AG10803 (cell line): ENCODE measurements around the gene NAT16.

ENCODE experiments used
- DNase-seq: peaks from one replicate; pipeline ENCODE4 v3.0.0; 2010; ENCODE audit warnings: low read depth
- H3K4me3 ChIP-seq: 2 replicates; pipeline ENCODE4 v1.5.1; 2011; ENCODE audit warnings: mild to moderate bottlenecking, low read length, control low read depth
- CTCF ChIP-seq: conservative IDR thresholded peaks from 2 replicates; pipeline ENCODE4 v1.5.1; 2011; ENCODE audit warnings: mild to moderate bottlenecking, low read length, control low read depth, inconsistent platforms

Gene NAT16

GRCh38 chr7:101128040-101128834, 51.9 kb downstream of the NAT16 start:
- no peak; the same call in 1 of the 2 replicates for TF ChIP-seq CTCF
- H3K4me3 ChIP-seq = peak overlapping the region; percentile 95
- DNase-seq = no peak

- no peak for TF ChIP-seq CTCF
- H3K4me3 ChIP-seq = peak overlapping the region; percentile 95
- DNase-seq = no peak
These were observed 52.5 kb downstream of the NAT16 start for GRCh38 chr7:101127460-101128039.

- peak; percentile 100 for DNase-seq
- peak within 1 kb of the TSS; percentile 95 for H3K4me3 ChIP-seq
- TF ChIP-seq CTCF = peak; percentile 50
These were observed 53.2 kb downstream of the NAT16 start, which contains the start of gene SERPINE1 for GRCh38 chr7:101126651-101127459. SERPINE1 (plus strand) TSS chr7:101127104; CDS start chr7:101128394, 1,290 bp downstream.

GRCh38 chr7:101125989-101126650, 54.0 kb downstream of the NAT16 start:
- peak overlapping the region; percentile 95; the same call in 1 of the 2 replicates for H3K4me3 ChIP-seq
- TF ChIP-seq CTCF = peak; percentile 19; the same call in 1 of the 2 replicates
- peak; percentile 76 for DNase-seq

GRCh38 chr7:101124376-101125056, 55.6 kb downstream of the NAT16 start:
- H3K4me3 ChIP-seq = no peak overlapping the region
- peak; percentile 92 for DNase-seq
- no peak for TF ChIP-seq CTCF

GRCh38 chr7:101123703-101124068, 56.4 kb downstream of the NAT16 start:
- DNase-seq = no peak
- TF ChIP-seq CTCF = no peak
- no peak overlapping the region for H3K4me3 ChIP-seq
